H1 (cell line): Measurements from ENCODE around the gene MARCHF10. TPM values are rescaled to one million over a fixed set of nuclear protein-coding genes. Genes with fewer than 3 reads are reported as not detected.

Experiments used
- CTCF ChIA-PET: fragments of 300-600 bp; sonication (Branson Sonifier 250); formaldehyde crosslinking; loops from one replicate; lab custom pipeline; 2021; ENCODE audit not compliant: partially characterized antibody; lab: Charles Lee
- POLR2A ChIA-PET: fragments of 300-600 bp; sonication (Branson Sonifier 250); formaldehyde crosslinking; loops from one replicate; lab custom pipeline; 2021; ENCODE audit warnings: inconsistent platforms; ENCODE audit not compliant: partially characterized antibody; lab: Charles Lee
- DNase-seq, 2 experiments: peaks; one replicate each; pipeline versions ENCODE4 v3.0.0 to v3.0.0-alpha.2; 2010 to 2022; ENCODE audit warnings: low spot score in 2 of 2, low read depth in 1 of 2, mixed read lengths in 1 of 2
- FAIRE-seq: peaks from 2 replicates; lab custom pipeline; 2011; peaks lifted over from hg19 to GRCh38; lab: Jason Lieb, UNC
- H2AFZ ChIP-seq: 2 replicates; pipeline ENCODE4 v1.8.1; 2012; ENCODE audit warnings: low read length, inconsistent platforms
- H2AK5ac ChIP-seq: 2 replicates; pipeline ENCODE4 v1.6.1; 2013; ENCODE audit warnings: low read depth, low read length
- H2BK120ac ChIP-seq: replicated peaks from 2 replicates; pipeline ENCODE3; 2013; ENCODE audit warnings: low read depth, low read length, inconsistent platforms
- H2BK12ac ChIP-seq: 2 replicates; pipeline ENCODE4 v1.6.1; 2013; ENCODE audit warnings: low read depth, low read length
- H2BK15ac ChIP-seq: 2 replicates; pipeline ENCODE4 v1.6.1; 2013; ENCODE audit warnings: low read length
- H2BK20ac ChIP-seq: 2 replicates; pipeline ENCODE4 v1.6.1; 2013; ENCODE audit warnings: low read length
- H2BK5ac ChIP-seq: 2 replicates; pipeline ENCODE4 v1.6.1; 2013; ENCODE audit warnings: low read depth, low read length
- H3K14ac ChIP-seq: 2 replicates; pipeline ENCODE4 v1.6.1; 2013; ENCODE audit warnings: inconsistent platforms; ENCODE audit not compliant: insufficient read length
- H3K18ac ChIP-seq: 2 replicates; pipeline ENCODE4 v1.6.1; 2013; ENCODE audit warnings: low read length; ENCODE audit errors: extremely low read depth
- H3K23ac ChIP-seq: 2 replicates; pipeline ENCODE4 v1.6.1; 2013; ENCODE audit warnings: inconsistent platforms; ENCODE audit not compliant: insufficient read length
- H3K23me2 ChIP-seq: 2 replicates; pipeline ENCODE4 v1.6.1; 2013; ENCODE audit warnings: low read depth, low read length
- H3K27ac ChIP-seq: 2 replicates; pipeline ENCODE4 v1.6.1; 2011; ENCODE audit warnings: low read depth, low read length, inconsistent platforms
- H3K27me3 ChIP-seq, 4 experiments: replicated peaks in 1 of 4; 1 replicate in 1 of 4; 2 replicates in 3 of 4; pipeline versions ENCODE4 v1.6.1 to v1.8.1; 2011 to 2013; ENCODE audit warnings: low read length in 3 of 4, mild to moderate bottlenecking in 3 of 4, inconsistent platforms in 2 of 4, mixed read lengths in 2 of 4, moderate library complexity in 1 of 4; ENCODE audit not compliant: control insufficient read depth in 3 of 4, insufficient read depth in 3 of 4; ENCODE audit errors: extremely low read depth in 1 of 4
- H3K36me3 ChIP-seq, 4 experiments: 2 replicates each; pipeline versions ENCODE4 v1.6.1 to v1.8.1; 2011 to 2013; ENCODE audit warnings: mild to moderate bottlenecking in 4 of 4, low read length in 3 of 4, moderate library complexity in 2 of 4, control low read depth in 1 of 4, inconsistent platforms in 1 of 4; ENCODE audit not compliant: insufficient read depth in 4 of 4, control insufficient read depth in 2 of 4
- H3K4ac ChIP-seq: replicated peaks from 2 replicates; pipeline ENCODE3; 2013; ENCODE audit warnings: low read length, low read depth, mixed read lengths, inconsistent platforms; ENCODE audit not compliant: insufficient read length
- H3K4me1 ChIP-seq, 4 experiments: replicated peaks in 1 of 4; 1 replicate in 1 of 4; 2 replicates in 3 of 4; pipeline versions ENCODE4 v1.6.1 to v1.8.1; 2011 to 2013; ENCODE audit warnings: low read length in 3 of 4, inconsistent platforms in 2 of 4, mixed read lengths in 1 of 4; ENCODE audit not compliant: insufficient read depth in 4 of 4, control insufficient read depth in 3 of 4
- H3K4me2 ChIP-seq, 2 experiments: 2 replicates each; pipeline versions ENCODE4 v1.6.1 to v1.8.1; 2011 to 2013; ENCODE audit warnings: low read depth in 2 of 2, low read length in 2 of 2, control low read depth in 1 of 2, inconsistent platforms in 1 of 2, mild to moderate bottlenecking in 1 of 2; ENCODE audit not compliant: insufficient read depth in 1 of 2
- H3K4me3 ChIP-seq, 4 experiments: fragments of 200-600, 300-600 bp in 1 of 4; sonication (generic), shearing (Covaris generic), sonication (Bioruptor Twin) in 1 of 4; 2 replicates each; pipeline versions ENCODE4 v1.5.1 to v1.8.1; 2011 to 2016; ENCODE audit warnings: low read length in 4 of 4, low read depth in 3 of 4, control low read depth in 2 of 4, inconsistent platforms in 2 of 4, mild to moderate bottlenecking in 2 of 4, mixed read lengths in 1 of 4, moderate library complexity in 1 of 4; ENCODE audit not compliant: insufficient read depth in 2 of 4; ENCODE audit errors: extremely low read depth in 1 of 4
- H3K56ac ChIP-seq: replicated peaks from 2 replicates; pipeline ENCODE3; 2013; ENCODE audit warnings: low read depth, mild to moderate bottlenecking, mixed read lengths, low read length, inconsistent platforms; ENCODE audit not compliant: insufficient read length
- H3K79me1 ChIP-seq: 2 replicates; pipeline ENCODE4 v1.6.1; 2013; ENCODE audit warnings: low read depth, low read length, control low read depth
- H3K79me2 ChIP-seq, 2 experiments: 2 replicates each; pipeline versions ENCODE4 v1.6.1 to v1.8.1; 2012 to 2013; ENCODE audit warnings: low read length in 2 of 2, mild to moderate bottlenecking in 2 of 2, inconsistent platforms in 1 of 2; ENCODE audit not compliant: insufficient read depth in 2 of 2, control insufficient read depth in 1 of 2
- H3K9ac ChIP-seq, 4 experiments: replicated peaks in 1 of 4; 1 replicate in 1 of 4; 2 replicates in 3 of 4; pipeline versions ENCODE4 v1.6.1 to v1.8.1; 2011 to 2013; ENCODE audit warnings: low read depth in 3 of 4, low read length in 3 of 4, control low read depth in 2 of 4, mild to moderate bottlenecking in 2 of 4, moderate library complexity in 2 of 4, inconsistent platforms in 1 of 4; ENCODE audit errors: extremely low read depth in 1 of 4
- H3K9me3 ChIP-seq, 2 experiments: 2 replicates each; pipeline versions ENCODE4 v1.6.1 to v1.8.1; 2012 to 2013; ENCODE audit warnings: mild to moderate bottlenecking in 2 of 2, moderate library complexity in 2 of 2, control low read depth in 1 of 2, inconsistent platforms in 1 of 2, low read depth in 1 of 2, low read length in 1 of 2, mixed read lengths in 1 of 2; ENCODE audit not compliant: insufficient read depth in 2 of 2
- H4K20me1 ChIP-seq, 2 experiments: replicated peaks in 1 of 2; 2 replicates each; pipeline versions ENCODE3 to v1.8.1; 2011 to 2013; ENCODE audit warnings: inconsistent platforms in 2 of 2, low read length in 2 of 2, mild to moderate bottlenecking in 1 of 2; ENCODE audit not compliant: insufficient read depth in 2 of 2, control insufficient read depth in 1 of 2
- H4K5ac ChIP-seq: 2 replicates; pipeline ENCODE4 v1.6.1; 2013; ENCODE audit warnings: low read length, low read depth, mixed read lengths, inconsistent platforms; ENCODE audit not compliant: insufficient read length
- H4K8ac ChIP-seq: 2 replicates; pipeline ENCODE4 v1.8.0; 2013; ENCODE audit warnings: mild to moderate bottlenecking, moderate library complexity, low read length, inconsistent platforms; ENCODE audit not compliant: insufficient read depth; ENCODE audit errors: extremely low read depth
- H4K91ac ChIP-seq: replicated peaks from 2 replicates; pipeline ENCODE3; 2013; ENCODE audit warnings: low read length, mixed read lengths, inconsistent platforms; ENCODE audit not compliant: insufficient read length
- CHD1 ChIP-seq: IDR thresholded peaks from 2 replicates; pipeline ENCODE4 v1.6.1; 2012; ENCODE audit warnings: low read depth, low read length, improper control_type of control experiment
- CHD2 ChIP-seq: IDR thresholded peaks from 2 replicates; pipeline ENCODE4 v1.6.1; 2012; ENCODE audit warnings: low read length, improper control_type of control experiment
- FOSL1 ChIP-seq: IDR thresholded peaks from 2 replicates; pipeline ENCODE4 v1.6.1; 2011; ENCODE audit warnings: mild to moderate bottlenecking, low read depth, low read length, moderate library complexity; ENCODE audit not compliant: insufficient read depth
- GABPA ChIP-seq: IDR thresholded peaks from 2 replicates; pipeline ENCODE4 v1.6.1; 2011; ENCODE audit warnings: mild to moderate bottlenecking, low read length, moderate library complexity, borderline replicate concordance; ENCODE audit not compliant: insufficient read depth
- JUND ChIP-seq: IDR thresholded peaks from 2 replicates; pipeline ENCODE4 v1.6.1; 2011; ENCODE audit warnings: mild to moderate bottlenecking, improper control_type of control experiment, low read length
- MAX ChIP-seq: IDR thresholded peaks from 2 replicates; pipeline ENCODE4 v1.6.1; 2012; ENCODE audit warnings: inconsistent platforms
- RXRA ChIP-seq: IDR thresholded peaks from 2 replicates; pipeline ENCODE4 v1.6.1; 2011; ENCODE audit warnings: low read depth, mild to moderate bottlenecking, low read length, moderate library complexity; ENCODE audit not compliant: insufficient read depth
- SAP30 ChIP-seq: fragments of 300-600 bp; sonication (generic); IDR thresholded peaks from 2 replicates; pipeline ENCODE4 v1.7.1; 2012; ENCODE audit warnings: low read length, moderate library complexity, mild to moderate bottlenecking, inconsistent platforms; ENCODE audit not compliant: insufficient read depth, insufficient replicate concordance
- SP1 ChIP-seq: IDR thresholded peaks from 2 replicates; pipeline ENCODE4 v1.6.1; 2011; ENCODE audit warnings: low read depth, low read length
- SRF ChIP-seq: IDR thresholded peaks from 2 replicates; pipeline ENCODE4 v1.6.1; 2011; ENCODE audit warnings: mild to moderate bottlenecking, low read depth, low read length, moderate library complexity
- TBP ChIP-seq: IDR thresholded peaks from 2 replicates; pipeline ENCODE4 v1.6.1; 2011; ENCODE audit warnings: low read depth, low read length, improper control_type of control experiment
- USF2 ChIP-seq: IDR thresholded peaks from 2 replicates; pipeline ENCODE4 v1.6.1; 2011; ENCODE audit warnings: low read length, improper control_type of control experiment
- YY1 ChIP-seq: IDR thresholded peaks from 2 replicates; pipeline ENCODE4 v1.6.1; 2011; ENCODE audit warnings: low read depth, mild to moderate bottlenecking, low read length
- ZNF274 ChIP-seq: IDR thresholded peaks from 2 replicates; pipeline ENCODE4 v1.7.0; 2012; ENCODE audit warnings: low read length, borderline replicate concordance; ENCODE audit errors: extremely low read depth
- WGBS, 2 experiments: shearing (Covaris generic) in 1 of 2; methylation state at CpG; one replicate each; pipeline versions ENCODE4 v1.1.6 to v1.1.7; 2013 to 2015; ENCODE audit warnings: low lambda C conversion rate in 2 of 2, mixed read lengths in 2 of 2, inconsistent platforms in 1 of 2, low coverage in 1 of 2, missing lambda C conversion rate in 1 of 2; ENCODE audit not compliant: insufficient replicate concordance in 2 of 2, insufficient coverage in 1 of 2, insufficient read length in 1 of 2; ENCODE audit errors: extremely low coverage in 1 of 2, missing lambda C conversion rate in 1 of 2; 5-methylcytosine and 5-hydroxymethylcytosine counted together
- polyA plus RNA-seq, 7 experiments: library from polyadenylated mRNA; depleted of rRNA in 3 of 7; stranded (reverse) in 5 of 7; unstranded in 2 of 7; fragments of >200 nt in 5 of 7; fragments of 200-250 nt in 2 of 7; gene quantifications; 1 replicate in 5 of 7; 2 replicates in 1 of 7; 4 replicates in 1 of 7; pipeline versions ENCODE4 v1.2.1 to v1.2.3, GENCODE V29; 2011 to 2013; ENCODE audit warnings: missing spikeins in 2 of 7, mixed read lengths in 2 of 7
- total RNA-seq: library from RNA; stranded (reverse); fragmentation: NEBNext Ultra II Directional; extraction: Animal tissue kit (Norgen Biotek cat#: 25700); gene quantifications from 2 replicates; pipeline ENCODE4 v1.2.1, GENCODE V29; 2021

The MARCHF10 gene
- total and polyA plus RNA-seq, 2 of the 8 experiments (the other 6 are each of a cell fraction or from before 2014, with no cell fraction given) = 0.48 to 0.73 TPM

GRCh38 chr17:62741290-62741689, 66.8 kb downstream of the MARCHF10 start:
- no peak overlapping the region for H2BK5ac ChIP-seq
- peaks cover 3 to 9% (median 4%) of the 10 kb centered on the region in 4 experiments; a peak in 5 of 7 replicates for H3K4me1 ChIP-seq
- no peaks in the 10 kb centered on the region for H3K79me2 ChIP-seq
- no peak overlapping the region for H2AFZ ChIP-seq
- no peak for FAIRE-seq
- H3K14ac ChIP-seq = no peak overlapping the region
- WGBS, 2 experiments = 97% methylated on average over 4 of the region's 4 CpGs; no CpG with 5 or more reads in 1 of the 2 experiments
- H2BK20ac ChIP-seq = no peak overlapping the region
- H3K9ac ChIP-seq = no peak overlapping the region
- no peak overlapping the region for H3K4ac ChIP-seq
- no peak overlapping the region for H3K4me2 ChIP-seq
- H3K36me3 ChIP-seq = no peaks in the 10 kb centered on the region
- no peak overlapping the region for H4K91ac ChIP-seq
- no peak overlapping the region for H3K4me3 ChIP-seq
- H4K8ac ChIP-seq = no peak overlapping the region
- H2AK5ac ChIP-seq = no peak overlapping the region
- no peaks in the 10 kb centered on the region for H3K9me3 ChIP-seq
- H2BK12ac ChIP-seq = no peak overlapping the region
- H4K20me1 ChIP-seq = no peaks in the 10 kb centered on the region
- H3K18ac ChIP-seq = no peak overlapping the region
- POLR2A ChIA-PET = no interaction called here
- no peak overlapping the region for H2BK120ac ChIP-seq
- H3K79me1 ChIP-seq = no peaks in the 10 kb centered on the region
- no peaks in the 10 kb centered on the region; the same call in 1 of the 2 replicates for H3K23me2 ChIP-seq
- H3K23ac ChIP-seq = no peak overlapping the region
- CTCF ChIA-PET = interaction anchor here (0.6 to 2.3 kb wide), 4 partner anchors 13 to 183 kb away, joined by 3 to 11 read pairs (median 3); no protein-coding TSS in a partner anchor
- H2BK15ac ChIP-seq = no peak overlapping the region
- H3K27ac ChIP-seq = no peak overlapping the region
- no peak for DNase-seq
- H3K56ac ChIP-seq = no peak overlapping the region
- no peaks in the 10 kb centered on the region for H3K27me3 ChIP-seq
- no peak overlapping the region for H4K5ac ChIP-seq
- TF ChIP-seq SP1 (no peak), MAX (no peak), RXRA (no peak), GABPA (no peak), USF2 (no peak), ZNF274 (no peak), CHD1 (no peak), FOSL1 (no peak), TBP (no peak), JUND (no peak), YY1 (no peak), CHD2 (no peak), SAP30 (no peak), SRF (no peak)
